Panc1 (cell line): ENCODE results near the gene G6PC3. TPM values are rescaled to one million over a fixed set of nuclear protein-coding genes. Genes with fewer than 3 reads are reported as not detected.
"Not testable (repeated sequence)": the region's sequence is repeated elsewhere in the genome, so short reads cannot be mapped to it uniquely, and the experiment has no call there.

ENCODE experiments used
- ATAC-seq: fragments of 200-7000 bp; cut with Tn5 transposase; 2 replicates; pipeline ENCODE4 v1.9.1; 2020; ENCODE audit warnings: mild to moderate bottlenecking, moderate library complexity
- BruUV-seq: library from RNA; stranded (reverse); fragments of 400-500 nt; replicated peaks from 2 replicates; lab custom pipeline; 2021; lab: Mats Ljungman, UMichigan
- CTCF ChIA-PET: fragments of 300-600 bp; sonication (Branson Sonifier 250); formaldehyde crosslinking; loops from one replicate; lab custom pipeline; 2022; ENCODE audit warnings: antibody characterized with exemption; lab: Charles Lee
- POLR2A ChIA-PET: fragments of 300-600 bp; sonication (Branson Sonifier 250); formaldehyde crosslinking; loops from one replicate; lab custom pipeline; 2022; ENCODE audit warnings: antibody characterized with exemption; lab: Charles Lee
- DNase-seq: peaks from one replicate; pipeline ENCODE4 v3.0.0-alpha.2; 2010; ENCODE audit warnings: low read depth, low spot score
- H3K27ac ChIP-seq: 2 replicates; pipeline ENCODE4 v1.5.1; 2011; ENCODE audit warnings: mild to moderate bottlenecking, low read length, inconsistent platforms
- H3K27me3 ChIP-seq: fragments of 200-500 bp; sonication (Bioruptor generic); 2 replicates; pipeline ENCODE4 v1.6.0; 2014; ENCODE audit warnings: low read length, inconsistent platforms; ENCODE audit not compliant: control insufficient read depth, insufficient read depth
- H3K36me3 ChIP-seq: fragments of 200-500 bp; sonication (Bioruptor generic); 2 replicates; pipeline ENCODE4 v1.5.1; 2014; ENCODE audit warnings: inconsistent platforms, mild to moderate bottlenecking, low read length, moderate library complexity; ENCODE audit not compliant: control insufficient read depth, insufficient read depth
- H3K4me1 ChIP-seq: 2 replicates; pipeline ENCODE4 v1.5.1; 2011; ENCODE audit warnings: inconsistent platforms, mild to moderate bottlenecking, low read length, moderate library complexity; ENCODE audit not compliant: control insufficient read depth, insufficient read depth
- H3K4me3 ChIP-seq, 2 experiments: 2 replicates each; pipeline ENCODE4 v1.5.1; 2011 to 2012; ENCODE audit warnings: low read depth in 2 of 2, low read length in 2 of 2, mild to moderate bottlenecking in 2 of 2, inconsistent platforms in 1 of 2, moderate library complexity in 1 of 2
- H3K9me3 ChIP-seq: fragments of 200-500 bp; sonication (Bioruptor generic); 2 replicates; pipeline ENCODE4 v1.5.1; 2014; ENCODE audit warnings: low read depth, mild to moderate bottlenecking, inconsistent platforms, low read length, moderate library complexity; ENCODE audit not compliant: control insufficient read depth, insufficient read depth
- POLR2AphosphoS5 ChIP-seq: IDR thresholded peaks from 2 replicates; pipeline ENCODE4 v1.6.1; 2012; ENCODE audit warnings: mild to moderate bottlenecking, low read depth, low read length, moderate library complexity
- SIN3A ChIP-seq: IDR thresholded peaks from 2 replicates; pipeline ENCODE4 v1.6.1; 2012; ENCODE audit warnings: low read depth, mild to moderate bottlenecking, low read length, moderate library complexity, borderline replicate concordance; ENCODE audit not compliant: insufficient read depth
- TCF7L2 ChIP-seq: IDR thresholded peaks from 2 replicates; pipeline ENCODE4 v1.6.1; 2011; ENCODE audit warnings: mild to moderate bottlenecking, low read depth, low read length, inconsistent platforms
- in situ Hi-C: cut with HindIII; loops from 2 replicates; pipeline ENCODE4 v1.10.0; 2016; ENCODE audit warnings: low sequenced_read_pairs, low pct_unique_long_range_greater_than_20kb
- intact Hi-C: fragments of 100-400 bp; cut with micrococcal nuclease; formaldehyde crosslinking; loops from one replicate; pipeline ENCODE4 v1.10.0; 2022; ENCODE audit not compliant: unreplicated experiment
- total RNA-seq: library from RNA; stranded (reverse); gene quantifications from one replicate; pipeline ENCODE4 v1.2.1, GENCODE V29; 2021; ENCODE audit not compliant: unreplicated experiment
- TF ChIP-seq, protein P1 (sequence below), 2 experiments: IDR thresholded peaks; 2 replicates each; pipeline ENCODE4 v1.6.1; 2011 to 2012; ENCODE audit warnings: low read depth in 2 of 2, control low read depth in 1 of 2, low read length in 1 of 2, mild to moderate bottlenecking in 1 of 2, moderate library complexity in 1 of 2; ENCODE audit not compliant: insufficient read depth in 1 of 2
- TF ChIP-seq, protein P2 (sequence below): fragments of 450-650 bp; IDR thresholded peaks from 2 replicates; pipeline ENCODE4 v1.5.1; 2017; ENCODE audit warnings: mild to moderate bottlenecking

The G6PC3 gene
- total RNA-seq, 1 experiment from 2014 or later: 42.7 TPM

DNA sequence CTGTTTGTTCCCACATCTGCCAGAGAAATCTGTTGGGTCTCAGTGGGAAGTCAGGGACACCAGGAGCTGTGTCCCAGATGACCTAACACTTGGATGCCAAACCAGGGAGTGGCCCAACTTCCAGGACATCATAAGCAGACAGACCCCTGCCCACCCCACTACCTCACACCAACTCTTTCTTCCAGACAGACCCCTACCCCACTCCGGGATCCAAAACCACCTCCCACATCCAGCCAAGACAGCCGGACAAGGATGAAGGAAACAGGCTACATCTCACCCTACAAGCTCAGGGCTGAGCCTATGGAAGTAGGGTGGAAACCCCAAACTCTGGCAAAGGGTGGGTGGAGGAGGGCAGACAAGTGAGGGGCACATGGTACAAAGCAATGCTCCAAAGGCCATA lies 49.3 kb downstream of the G6PC3 start:
- H3K4me3 ChIP-seq: no peak overlapping the region
- peaks cover 5% of the 10 kb centered on the region; the same call in 1 of the 2 replicates for H3K4me1 ChIP-seq
- no peaks in the 10 kb centered on the region for H3K9me3 ChIP-seq
- no peaks in the 10 kb centered on the region for H3K36me3 ChIP-seq
- POLR2A ChIA-PET: no interaction called here
- CTCF ChIA-PET: interaction anchor here (1.3 kb wide), 1 partner anchor 36 kb away, joined by 5 read pairs; no protein-coding TSS in a partner anchor
- intact Hi-C loops (no loop called here), in situ Hi-C loops (no loop called here)
- DNase-seq: no peak
- no peaks in the 10 kb centered on the region for H3K27me3 ChIP-seq
- no TSS peak for BruUV-seq
- ATAC-seq: no peak
- no peak overlapping the region for H3K27ac ChIP-seq
- no peak for TF ChIP-seq POLR2AphosphoS5
- TF ChIP-seq, protein P1, sequence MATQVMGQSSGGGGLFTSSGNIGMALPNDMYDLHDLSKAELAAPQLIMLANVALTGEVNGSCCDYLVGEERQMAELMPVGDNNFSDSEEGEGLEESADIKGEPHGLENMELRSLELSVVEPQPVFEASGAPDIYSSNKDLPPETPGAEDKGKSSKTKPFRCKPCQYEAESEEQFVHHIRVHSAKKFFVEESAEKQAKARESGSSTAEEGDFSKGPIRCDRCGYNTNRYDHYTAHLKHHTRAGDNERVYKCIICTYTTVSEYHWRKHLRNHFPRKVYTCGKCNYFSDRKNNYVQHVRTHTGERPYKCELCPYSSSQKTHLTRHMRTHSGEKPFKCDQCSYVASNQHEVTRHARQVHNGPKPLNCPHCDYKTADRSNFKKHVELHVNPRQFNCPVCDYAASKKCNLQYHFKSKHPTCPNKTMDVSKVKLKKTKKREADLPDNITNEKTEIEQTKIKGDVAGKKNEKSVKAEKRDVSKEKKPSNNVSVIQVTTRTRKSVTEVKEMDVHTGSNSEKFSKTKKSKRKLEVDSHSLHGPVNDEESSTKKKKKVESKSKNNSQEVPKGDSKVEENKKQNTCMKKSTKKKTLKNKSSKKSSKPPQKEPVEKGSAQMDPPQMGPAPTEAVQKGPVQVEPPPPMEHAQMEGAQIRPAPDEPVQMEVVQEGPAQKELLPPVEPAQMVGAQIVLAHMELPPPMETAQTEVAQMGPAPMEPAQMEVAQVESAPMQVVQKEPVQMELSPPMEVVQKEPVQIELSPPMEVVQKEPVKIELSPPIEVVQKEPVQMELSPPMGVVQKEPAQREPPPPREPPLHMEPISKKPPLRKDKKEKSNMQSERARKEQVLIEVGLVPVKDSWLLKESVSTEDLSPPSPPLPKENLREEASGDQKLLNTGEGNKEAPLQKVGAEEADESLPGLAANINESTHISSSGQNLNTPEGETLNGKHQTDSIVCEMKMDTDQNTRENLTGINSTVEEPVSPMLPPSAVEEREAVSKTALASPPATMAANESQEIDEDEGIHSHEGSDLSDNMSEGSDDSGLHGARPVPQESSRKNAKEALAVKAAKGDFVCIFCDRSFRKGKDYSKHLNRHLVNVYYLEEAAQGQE (IDR thresholded peaks at IDR 0.05; ENCODE audit: insufficient read depth in 1 of 2, low read depth in 2 of 2, low read length in 1 of 2): no peak
- no peak for TF ChIP-seq TCF7L2
- no peak for TF ChIP-seq SIN3A
- TF ChIP-seq, protein P2, sequence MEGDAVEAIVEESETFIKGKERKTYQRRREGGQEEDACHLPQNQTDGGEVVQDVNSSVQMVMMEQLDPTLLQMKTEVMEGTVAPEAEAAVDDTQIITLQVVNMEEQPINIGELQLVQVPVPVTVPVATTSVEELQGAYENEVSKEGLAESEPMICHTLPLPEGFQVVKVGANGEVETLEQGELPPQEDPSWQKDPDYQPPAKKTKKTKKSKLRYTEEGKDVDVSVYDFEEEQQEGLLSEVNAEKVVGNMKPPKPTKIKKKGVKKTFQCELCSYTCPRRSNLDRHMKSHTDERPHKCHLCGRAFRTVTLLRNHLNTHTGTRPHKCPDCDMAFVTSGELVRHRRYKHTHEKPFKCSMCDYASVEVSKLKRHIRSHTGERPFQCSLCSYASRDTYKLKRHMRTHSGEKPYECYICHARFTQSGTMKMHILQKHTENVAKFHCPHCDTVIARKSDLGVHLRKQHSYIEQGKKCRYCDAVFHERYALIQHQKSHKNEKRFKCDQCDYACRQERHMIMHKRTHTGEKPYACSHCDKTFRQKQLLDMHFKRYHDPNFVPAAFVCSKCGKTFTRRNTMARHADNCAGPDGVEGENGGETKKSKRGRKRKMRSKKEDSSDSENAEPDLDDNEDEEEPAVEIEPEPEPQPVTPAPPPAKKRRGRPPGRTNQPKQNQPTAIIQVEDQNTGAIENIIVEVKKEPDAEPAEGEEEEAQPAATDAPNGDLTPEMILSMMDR: no peak

- H3K9me3 ChIP-seq, CTCF ChIA-PET, DNase-seq, BruUV-seq, H3K27ac ChIP-seq, H3K4me3 ChIP-seq, H3K27me3 ChIP-seq, H3K36me3 ChIP-seq, POLR2A ChIA-PET, H3K4me1 ChIP-seq, in situ Hi-C loops, ATAC-seq, intact Hi-C loops: not testable (repeated sequence)
Measured at GRCh38 chr17:44120281-44120680, 49.7 kb downstream of the G6PC3 start.

DNA sequence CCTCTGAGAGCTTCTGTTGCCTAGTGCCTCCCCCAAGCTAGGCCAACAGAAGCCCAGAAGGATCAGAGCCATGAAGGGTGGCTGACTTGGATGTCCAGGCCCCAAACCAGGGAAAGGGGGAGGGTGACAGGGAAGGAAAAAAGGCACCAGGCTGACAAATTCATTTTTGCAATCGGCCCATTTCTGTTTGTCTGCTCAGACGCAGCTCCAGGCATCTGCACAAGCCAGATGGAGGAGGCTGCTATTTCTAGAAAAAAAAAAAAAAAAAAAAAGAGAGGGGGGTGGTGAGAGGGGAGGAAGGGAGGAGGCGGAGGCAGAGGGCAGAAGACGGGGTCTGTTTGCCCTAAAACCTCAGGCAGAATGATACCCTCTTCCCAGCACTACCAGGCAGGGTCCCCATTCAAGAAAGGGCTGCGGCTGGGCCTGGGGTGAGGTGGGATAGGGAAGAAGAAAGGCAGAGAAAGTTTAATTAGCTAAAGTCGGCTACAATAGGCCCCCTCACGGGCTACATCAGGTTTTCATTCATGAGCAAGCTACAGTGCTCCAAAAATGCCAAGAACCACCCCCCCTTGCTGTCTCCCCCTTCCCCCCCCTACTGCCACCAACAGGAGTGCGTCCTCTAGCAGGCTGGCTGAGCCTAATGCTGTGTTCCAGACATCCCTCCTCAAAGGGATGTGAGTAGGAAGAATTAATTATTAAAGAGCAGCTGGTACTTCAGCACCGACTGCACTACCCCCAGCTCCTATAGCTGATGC lies 50.5 kb downstream of the G6PC3 start:
- peaks cover 5% of the 10 kb centered on the region; the same call in 1 of the 2 replicates for H3K4me1 ChIP-seq
- intact Hi-C loops (no loop called here), in situ Hi-C loops (no loop called here)
- no TSS peak for BruUV-seq
- ATAC-seq: no peak
- no peaks in the 10 kb centered on the region for H3K36me3 ChIP-seq
- H3K9me3 ChIP-seq: no peaks in the 10 kb centered on the region
- no peak for DNase-seq
- CTCF ChIA-PET: interaction anchor here (0.6 to 0.8 kb wide), 2 partner anchors 49 to 70 kb away, joined by 4 to 5 read pairs; no protein-coding TSS in a partner anchor
- H3K4me3 ChIP-seq: no peak overlapping the region
- POLR2A ChIA-PET: interaction anchor here (0.7 kb wide), 1 partner anchor 576 kb away, joined by 5 read pairs; no protein-coding TSS in a partner anchor
- H3K27ac ChIP-seq: no peak overlapping the region
- H3K27me3 ChIP-seq: no peaks in the 10 kb centered on the region
- TF ChIP-seq POLR2AphosphoS5: no peak
- TF ChIP-seq, protein P1 (IDR thresholded peaks at IDR 0.05; ENCODE audit: insufficient read depth in 1 of 2, low read depth in 2 of 2, low read length in 1 of 2): no peak
